Loucy (cell line): ENCODE measurements around the gene RFC5.

Experiments used
- H2AFZ ChIP-seq: fragments of 200-600 bp; sonication (generic); 2 replicates; pipeline ENCODE4 v1.6.0; 2016; ENCODE audit warnings: antibody characterized with exemption, mild to moderate bottlenecking, low read length, moderate library complexity
- H3F3A ChIP-seq: fragments of 200-600 bp; 2 replicates; pipeline ENCODE4 v1.6.0; 2016; ENCODE audit warnings: antibody characterized with exemption, low read depth, mild to moderate bottlenecking
- H3K27me3 ChIP-seq: fragments of 200-600 bp; sonication (generic); 2 replicates; pipeline ENCODE4 v1.6.1; 2014; ENCODE audit warnings: low read length, mild to moderate bottlenecking; ENCODE audit not compliant: insufficient read depth, poor library complexity, severe bottlenecking
- H3K36me3 ChIP-seq: fragments of 200-600 bp; sonication (generic); 2 replicates; pipeline ENCODE4 v1.6.1; 2016; ENCODE audit warnings: low read length; ENCODE audit not compliant: insufficient read depth
- H3K4me1 ChIP-seq: fragments of 200-600 bp; sonication (generic); 2 replicates; pipeline ENCODE4 v1.5.1; 2014; ENCODE audit warnings: low read length, mild to moderate bottlenecking; ENCODE audit not compliant: insufficient read depth, poor library complexity, severe bottlenecking
- H3K4me2 ChIP-seq: fragments of 200-600 bp; sonication (generic); 2 replicates; pipeline ENCODE4 v1.6.0; 2014; ENCODE audit warnings: antibody characterized with exemption, low read length, low read depth, mild to moderate bottlenecking; ENCODE audit not compliant: poor library complexity, severe bottlenecking
- H3K4me3 ChIP-seq: fragments of 200-600 bp; sonication (generic); 2 replicates; pipeline ENCODE4 v1.5.1; 2014; ENCODE audit warnings: low read length, mild to moderate bottlenecking, mixed read lengths; ENCODE audit not compliant: poor library complexity, severe bottlenecking
- H3K79me2 ChIP-seq: fragments of 200-600 bp; sonication (generic); 2 replicates; pipeline ENCODE4 v1.6.1; 2014; ENCODE audit warnings: low read length; ENCODE audit not compliant: insufficient read depth
- H3K9ac ChIP-seq: fragments of 200-600 bp; sonication (generic); 2 replicates; pipeline ENCODE4 v1.6.0; 2014; ENCODE audit warnings: mild to moderate bottlenecking, low read depth, low read length, moderate library complexity; ENCODE audit not compliant: poor library complexity, severe bottlenecking
- H3K9me2 ChIP-seq: fragments of 200-600 bp; sonication (generic); replicated peaks from 2 replicates; pipeline ENCODE4 v1.6.1; 2016; ENCODE audit warnings: low read depth, low read length, mixed read lengths
- H3K9me3 ChIP-seq: fragments of 200-600 bp; sonication (generic); 2 replicates; pipeline ENCODE4 v1.6.1; 2014; ENCODE audit warnings: mild to moderate bottlenecking, antibody characterized with exemption, low read length, low read depth; ENCODE audit not compliant: insufficient read depth
- H4K20me1 ChIP-seq: fragments of 200-600 bp; sonication (generic); 2 replicates; pipeline ENCODE4 v1.6.0; 2014; ENCODE audit warnings: antibody characterized with exemption, low read length, mild to moderate bottlenecking; ENCODE audit not compliant: insufficient read depth, poor library complexity, severe bottlenecking
- EZH2phosphoT487 ChIP-seq: fragments of 200-600 bp; IDR thresholded peaks from 2 replicates; pipeline ENCODE4 v1.6.1; 2018; ENCODE audit warnings: antibody characterized with exemption, mild to moderate bottlenecking, moderate library complexity, borderline replicate concordance
- TF ChIP-seq, protein P1 (sequence below): fragments of 200-600 bp; sonication (generic); conservative IDR thresholded peaks from 2 replicates; pipeline ENCODE4 v1.5.1; 2014; ENCODE audit warnings: mild to moderate bottlenecking, antibody characterized with exemption, low read length

Gene RFC5

DNA sequence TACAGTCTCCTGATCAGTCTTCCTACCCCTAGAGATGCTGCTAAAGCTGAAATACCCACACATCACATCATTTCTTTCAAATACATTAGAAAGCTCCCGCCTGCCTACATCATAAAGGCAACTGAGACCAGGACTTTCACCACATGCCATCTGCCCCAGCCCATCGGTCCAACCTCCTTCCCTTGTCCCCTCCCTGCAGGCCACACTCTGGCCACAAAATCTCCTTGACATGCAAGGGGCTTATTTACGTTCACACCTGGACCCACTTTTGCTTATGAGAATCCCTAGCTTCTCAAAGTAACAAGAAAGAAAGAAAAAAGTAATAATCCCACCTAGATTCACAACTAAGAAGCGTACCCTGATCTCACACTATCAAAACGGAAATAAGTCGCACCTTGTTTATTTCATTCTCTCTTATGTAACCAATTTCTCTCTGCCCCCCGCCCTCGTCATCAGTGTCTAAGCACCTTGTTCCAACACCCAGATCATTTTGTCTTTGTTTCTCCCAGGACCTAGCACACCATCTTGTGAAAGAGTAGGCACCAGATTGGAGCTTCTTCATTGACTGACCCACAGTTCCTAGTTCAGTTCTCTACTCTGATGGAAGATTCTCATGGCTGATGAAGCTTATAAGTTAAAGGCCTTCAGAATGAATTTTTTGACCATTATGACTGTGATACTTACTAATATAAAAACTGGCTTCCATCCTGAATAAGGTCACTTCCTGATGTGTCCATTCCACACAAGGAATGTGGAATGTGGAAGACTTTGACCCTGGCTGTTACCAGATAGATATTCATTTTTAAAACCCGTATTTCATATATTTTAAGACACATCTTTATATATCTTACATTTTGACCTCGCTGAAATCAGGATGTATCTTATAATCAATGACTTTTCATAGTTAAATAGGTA is 36.8 kb downstream of the RFC5 start:
- H3K4me1 ChIP-seq = no peaks in the 10 kb centered on the region
- no peaks in the 10 kb centered on the region for H3K79me2 ChIP-seq

DNA sequence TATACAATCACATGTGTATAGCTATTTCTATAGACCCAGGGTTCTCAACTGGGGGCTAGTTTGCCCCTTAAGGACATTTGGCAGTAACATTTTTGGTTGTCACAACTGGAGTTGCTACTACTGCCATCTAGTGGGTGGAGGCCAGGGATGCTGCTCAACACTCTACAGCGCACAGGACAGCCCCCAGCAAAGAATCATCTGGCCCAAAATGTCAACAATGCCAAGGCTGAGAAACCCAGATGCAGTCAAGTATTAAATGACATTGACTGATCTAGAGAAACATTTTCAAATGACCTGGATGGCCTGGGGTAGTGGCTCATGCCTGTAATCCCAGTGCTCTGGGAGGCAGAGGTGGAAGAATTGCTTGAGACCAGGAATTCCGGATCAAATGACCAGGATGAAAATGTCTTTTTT is 38.6 kb downstream of the RFC5 start:
- Histone ChIP-seq H2AFZ (no peak overlapping the region), H3F3A (0 out of 2 replicates have a peak, but pooled peaks cover 5% of the 10 kb centered on the region), H3K27me3 (no peaks in the 10 kb centered on the region), H3K9me3 (no peaks in the 10 kb centered on the region), H3K79me2 (peaks cover 16% of the 10 kb centered on the region), H3K9me2 (no peaks in the 10 kb centered on the region), H3K4me1 (peaks cover 13% of the 10 kb centered on the region), H3K36me3 (no peaks in the 10 kb centered on the region), H4K20me1 (peaks cover 10% of the 10 kb centered on the region), H3K9ac (no peak overlapping the region), H3K4me2 (no peak overlapping the region), H3K4me3 (no peak overlapping the region)
- TF ChIP-seq EZH2phosphoT487 = no peak
- TF ChIP-seq, protein P1, sequence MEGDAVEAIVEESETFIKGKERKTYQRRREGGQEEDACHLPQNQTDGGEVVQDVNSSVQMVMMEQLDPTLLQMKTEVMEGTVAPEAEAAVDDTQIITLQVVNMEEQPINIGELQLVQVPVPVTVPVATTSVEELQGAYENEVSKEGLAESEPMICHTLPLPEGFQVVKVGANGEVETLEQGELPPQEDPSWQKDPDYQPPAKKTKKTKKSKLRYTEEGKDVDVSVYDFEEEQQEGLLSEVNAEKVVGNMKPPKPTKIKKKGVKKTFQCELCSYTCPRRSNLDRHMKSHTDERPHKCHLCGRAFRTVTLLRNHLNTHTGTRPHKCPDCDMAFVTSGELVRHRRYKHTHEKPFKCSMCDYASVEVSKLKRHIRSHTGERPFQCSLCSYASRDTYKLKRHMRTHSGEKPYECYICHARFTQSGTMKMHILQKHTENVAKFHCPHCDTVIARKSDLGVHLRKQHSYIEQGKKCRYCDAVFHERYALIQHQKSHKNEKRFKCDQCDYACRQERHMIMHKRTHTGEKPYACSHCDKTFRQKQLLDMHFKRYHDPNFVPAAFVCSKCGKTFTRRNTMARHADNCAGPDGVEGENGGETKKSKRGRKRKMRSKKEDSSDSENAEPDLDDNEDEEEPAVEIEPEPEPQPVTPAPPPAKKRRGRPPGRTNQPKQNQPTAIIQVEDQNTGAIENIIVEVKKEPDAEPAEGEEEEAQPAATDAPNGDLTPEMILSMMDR = peak; percentile 82

More for the DNA sequence above, 36.8 kb downstream of the RFC5 start:
- Histone ChIP-seq H3K4me3 (no peak overlapping the region), H3K9me3 (no peaks in the 10 kb centered on the region), H3K36me3 (0 out of 2 replicates have a peak, but pooled peaks cover 2% of the 10 kb centered on the region), H3K4me2 (no peak overlapping the region), H3K9ac (no peak overlapping the region), H3K27me3 (no peaks in the 10 kb centered on the region), H4K20me1 (no peaks in the 10 kb centered on the region), H2AFZ (no peak overlapping the region), H3K9me2 (no peaks in the 10 kb centered on the region), H3F3A (0 out of 2 replicates have a peak, but pooled peaks cover 5% of the 10 kb centered on the region)
- no peak for TF ChIP-seq EZH2phosphoT487
- TF ChIP-seq, protein P1 = no peak

DNA sequence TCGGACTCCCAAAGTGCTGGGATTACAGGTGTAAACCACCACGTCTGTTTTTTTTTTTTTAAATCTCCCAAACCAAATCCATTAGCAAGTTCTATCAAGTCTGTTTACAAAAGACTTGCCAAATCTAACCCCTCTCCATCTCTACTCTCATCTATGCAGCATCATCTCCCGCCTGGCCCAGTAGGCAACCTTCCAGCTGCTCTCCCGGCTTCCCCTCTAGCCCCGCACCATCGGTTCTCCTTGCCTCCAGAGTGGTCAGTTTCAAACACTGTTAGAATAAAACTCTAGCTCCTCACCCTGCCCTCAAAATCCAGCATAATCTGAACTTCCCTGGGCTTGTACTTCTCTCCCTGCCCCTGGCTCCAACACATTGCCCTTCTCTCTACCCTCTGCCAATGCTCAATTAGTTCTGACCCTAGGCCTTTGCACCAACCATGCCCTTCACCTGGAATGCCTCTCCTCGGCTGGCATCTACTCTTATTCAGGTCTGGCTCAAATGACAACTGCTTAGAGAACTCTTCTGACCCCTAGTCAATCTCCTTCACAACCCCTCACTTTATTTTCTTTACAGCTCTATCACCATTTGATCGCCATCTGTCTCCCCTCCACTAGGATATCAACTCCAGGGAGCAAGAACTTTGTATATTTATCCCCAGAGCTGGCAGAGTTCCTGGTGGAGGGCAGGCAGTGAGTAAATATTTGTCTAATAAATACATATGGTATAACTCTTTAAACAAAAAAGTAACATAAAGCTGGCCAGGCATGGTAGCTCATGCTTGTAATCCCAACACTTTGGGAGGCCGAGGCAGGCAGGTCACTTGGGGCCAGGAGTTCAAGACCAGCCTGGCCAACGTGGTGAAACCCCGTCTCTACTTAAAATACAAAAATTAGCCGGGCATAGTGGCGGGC is 39.6 kb downstream of the RFC5 start:
- Histone ChIP-seq H2AFZ (no peak overlapping the region), H3K4me2 (no peak overlapping the region), H3K27me3 (no peaks in the 10 kb centered on the region), H3K79me2 (peaks cover 20% of the 10 kb centered on the region), H3K36me3 (no peaks in the 10 kb centered on the region), H3F3A (0 out of 2 replicates have a peak, but pooled peaks cover 5% of the 10 kb centered on the region), H4K20me1 (peaks cover 11% of the 10 kb centered on the region), H3K4me1 (peaks cover 15% of the 10 kb centered on the region), H3K9me3 (no peaks in the 10 kb centered on the region), H3K9ac (no peak overlapping the region), H3K9me2 (no peaks in the 10 kb centered on the region), H3K4me3 (no peak overlapping the region)
- no peak for TF ChIP-seq EZH2phosphoT487
- TF ChIP-seq, protein P1 = no peak
